Activated B cell treated with CpG ODN at 0.5 μM for 24 hours (primary cell): ENCODE measurements around the gene TDRD9. TPM values are rescaled to one million over a fixed set of nuclear protein-coding genes. Genes with fewer than 3 reads are reported as not detected.

Source experiments
- ATAC-seq: fragments of 200-7000 bp; cut with Tn5 transposase; one replicate; pipeline ENCODE4 v1.10.0; 2021; ENCODE audit warnings: low read depth, mild to moderate bottlenecking, moderate library complexity
- CTCF ChIA-PET: fragments of 350-600 bp; sonication (Branson Sonifier 250); formaldehyde crosslinking; loops from one replicate; lab custom pipeline; 2021; ENCODE audit warnings: antibody characterized with exemption; lab: Charles Lee
- POLR2A ChIA-PET: fragments of 350-600 bp; sonication (Branson Sonifier 250); formaldehyde crosslinking; loops from one replicate; lab custom pipeline; 2021; ENCODE audit warnings: antibody characterized with exemption; lab: Charles Lee
- DNase-seq: peaks from one replicate; pipeline ENCODE4 v3.0.0; 2022
- H3K27ac Mint-ChIP-seq: one replicate; pipeline ENCODE4 v1.8.0; 2020; ENCODE audit warnings: mixed read lengths
- H3K27me3 Mint-ChIP-seq: one replicate; pipeline ENCODE4 v1.8.0; 2021; ENCODE audit warnings: mixed read lengths
- H3K36me3 Mint-ChIP-seq: one replicate; pipeline ENCODE4 v1.8.0; 2021; ENCODE audit warnings: low read depth, mixed read lengths
- H3K4me1 Mint-ChIP-seq: one replicate; pipeline ENCODE4 v1.8.0; 2021; ENCODE audit warnings: mixed read lengths
- H3K4me3 Mint-ChIP-seq: one replicate; pipeline ENCODE4 v1.8.0; 2020; ENCODE audit warnings: mild to moderate bottlenecking, mixed read lengths
- H3K9me3 Mint-ChIP-seq: one replicate; pipeline ENCODE4 v1.8.0; 2020; ENCODE audit warnings: mixed read lengths
- intact Hi-C: fragments of 100-400 bp; cut with micrococcal nuclease; formaldehyde crosslinking; loops from one replicate; pipeline ENCODE4 v1.15.1; 2024
- total RNA-seq: library from RNA; stranded (reverse); gene quantifications from 2 replicates; pipeline ENCODE4 v1.2.3, GENCODE V29; 2022
- TF ChIP-seq, protein P1 (sequence below): fragments of 200-600 bp; IDR thresholded peaks from one replicate; pipeline ENCODE4 v1.8.0; 2022; ENCODE audit warnings: antibody characterized with exemption, mild to moderate bottlenecking

TDRD9 gene
- total RNA-seq, 1 donor from 2014 or later, result 3.1 TPM

DNA sequence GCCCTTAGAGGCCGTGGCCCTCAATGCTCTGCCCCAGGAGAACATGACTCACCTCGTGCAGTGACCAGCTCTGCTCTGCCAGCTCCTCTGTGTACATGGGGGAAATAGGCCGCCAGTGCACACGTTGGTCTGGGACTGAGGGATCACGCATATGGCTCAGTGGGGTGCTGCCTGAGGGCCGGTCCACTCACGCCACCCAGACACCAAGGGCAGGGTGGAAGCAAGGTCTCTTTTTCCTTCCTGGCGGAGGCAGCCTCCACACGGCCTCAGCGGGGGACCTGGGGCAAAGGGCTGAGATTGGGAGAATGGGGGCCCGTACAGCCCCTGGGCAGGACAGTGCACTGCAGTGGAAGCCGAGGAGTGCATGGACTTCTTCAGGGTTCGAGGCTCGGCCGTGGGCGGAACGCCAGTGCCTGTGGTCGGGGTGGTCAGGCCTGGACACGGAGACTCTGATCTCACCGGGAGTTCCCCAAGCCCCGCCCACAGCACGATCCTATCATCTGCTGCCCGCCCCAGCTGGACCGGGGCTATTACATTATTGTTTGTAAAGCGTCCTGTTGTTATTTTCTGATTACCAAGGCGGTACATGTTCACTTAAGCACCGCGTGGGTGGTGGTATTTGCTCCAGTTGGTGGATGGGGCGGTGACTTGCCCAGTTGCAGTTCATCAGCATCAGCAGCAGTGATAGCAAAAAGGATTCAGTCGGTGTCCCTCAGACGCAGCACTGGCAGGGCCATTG lies 38.8 kb upstream of the TDRD9 start:
- intact Hi-C loops, result no loop called here
- no peaks in the 10 kb centered on the region for H3K4me1 Mint-ChIP-seq
- POLR2A ChIA-PET, result no interaction called here
- H3K4me3 Mint-ChIP-seq, result no peak overlapping the region
- CTCF ChIA-PET, result no interaction called here
- no peaks in the 10 kb centered on the region for H3K36me3 Mint-ChIP-seq
- H3K27ac Mint-ChIP-seq, result no peak overlapping the region
- peaks cover 3% of the 10 kb centered on the region for H3K27me3 Mint-ChIP-seq
- no peak for ATAC-seq
- no peaks in the 10 kb centered on the region for H3K9me3 Mint-ChIP-seq
- TF ChIP-seq, protein P1, sequence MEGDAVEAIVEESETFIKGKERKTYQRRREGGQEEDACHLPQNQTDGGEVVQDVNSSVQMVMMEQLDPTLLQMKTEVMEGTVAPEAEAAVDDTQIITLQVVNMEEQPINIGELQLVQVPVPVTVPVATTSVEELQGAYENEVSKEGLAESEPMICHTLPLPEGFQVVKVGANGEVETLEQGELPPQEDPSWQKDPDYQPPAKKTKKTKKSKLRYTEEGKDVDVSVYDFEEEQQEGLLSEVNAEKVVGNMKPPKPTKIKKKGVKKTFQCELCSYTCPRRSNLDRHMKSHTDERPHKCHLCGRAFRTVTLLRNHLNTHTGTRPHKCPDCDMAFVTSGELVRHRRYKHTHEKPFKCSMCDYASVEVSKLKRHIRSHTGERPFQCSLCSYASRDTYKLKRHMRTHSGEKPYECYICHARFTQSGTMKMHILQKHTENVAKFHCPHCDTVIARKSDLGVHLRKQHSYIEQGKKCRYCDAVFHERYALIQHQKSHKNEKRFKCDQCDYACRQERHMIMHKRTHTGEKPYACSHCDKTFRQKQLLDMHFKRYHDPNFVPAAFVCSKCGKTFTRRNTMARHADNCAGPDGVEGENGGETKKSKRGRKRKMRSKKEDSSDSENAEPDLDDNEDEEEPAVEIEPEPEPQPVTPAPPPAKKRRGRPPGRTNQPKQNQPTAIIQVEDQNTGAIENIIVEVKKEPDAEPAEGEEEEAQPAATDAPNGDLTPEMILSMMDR, result no peak
- DNase-seq, result no peak

DNA sequence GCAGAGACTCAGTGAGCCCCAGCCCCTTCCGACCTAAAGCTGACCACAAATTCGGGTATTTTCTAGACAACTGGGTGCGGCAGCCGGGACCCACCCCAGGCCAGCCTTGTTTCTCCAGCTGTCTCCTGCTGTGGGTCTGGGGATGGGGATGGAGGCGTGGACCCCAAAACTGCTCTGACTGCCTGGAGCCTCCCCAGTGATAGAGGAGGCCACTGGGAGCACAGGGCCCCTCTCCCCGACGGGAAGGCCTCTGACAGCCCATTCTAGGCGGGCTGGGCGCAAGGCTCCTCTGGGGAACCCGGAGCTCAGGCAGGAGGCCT lies 38.2 kb upstream of the TDRD9 start:
- H3K4me3 Mint-ChIP-seq, result no peak overlapping the region
- DNase-seq (no peak), ATAC-seq (no peak)
- TF ChIP-seq, protein P1, result no peak
- ChIA-PET CTCF (no interaction called here), POLR2A (interaction anchor here (0.6 kb wide), 1 partner anchor 105 kb away, joined by 3 read pairs; no protein-coding TSS in a partner anchor)
- H3K27ac Mint-ChIP-seq, result no peak overlapping the region
- H3K4me1 Mint-ChIP-seq, result no peaks in the 10 kb centered on the region
- intact Hi-C loops, result no loop called here
- H3K27me3 Mint-ChIP-seq, result peaks cover 3% of the 10 kb centered on the region
- H3K9me3 Mint-ChIP-seq, result no peaks in the 10 kb centered on the region
- no peaks in the 10 kb centered on the region for H3K36me3 Mint-ChIP-seq

DNA sequence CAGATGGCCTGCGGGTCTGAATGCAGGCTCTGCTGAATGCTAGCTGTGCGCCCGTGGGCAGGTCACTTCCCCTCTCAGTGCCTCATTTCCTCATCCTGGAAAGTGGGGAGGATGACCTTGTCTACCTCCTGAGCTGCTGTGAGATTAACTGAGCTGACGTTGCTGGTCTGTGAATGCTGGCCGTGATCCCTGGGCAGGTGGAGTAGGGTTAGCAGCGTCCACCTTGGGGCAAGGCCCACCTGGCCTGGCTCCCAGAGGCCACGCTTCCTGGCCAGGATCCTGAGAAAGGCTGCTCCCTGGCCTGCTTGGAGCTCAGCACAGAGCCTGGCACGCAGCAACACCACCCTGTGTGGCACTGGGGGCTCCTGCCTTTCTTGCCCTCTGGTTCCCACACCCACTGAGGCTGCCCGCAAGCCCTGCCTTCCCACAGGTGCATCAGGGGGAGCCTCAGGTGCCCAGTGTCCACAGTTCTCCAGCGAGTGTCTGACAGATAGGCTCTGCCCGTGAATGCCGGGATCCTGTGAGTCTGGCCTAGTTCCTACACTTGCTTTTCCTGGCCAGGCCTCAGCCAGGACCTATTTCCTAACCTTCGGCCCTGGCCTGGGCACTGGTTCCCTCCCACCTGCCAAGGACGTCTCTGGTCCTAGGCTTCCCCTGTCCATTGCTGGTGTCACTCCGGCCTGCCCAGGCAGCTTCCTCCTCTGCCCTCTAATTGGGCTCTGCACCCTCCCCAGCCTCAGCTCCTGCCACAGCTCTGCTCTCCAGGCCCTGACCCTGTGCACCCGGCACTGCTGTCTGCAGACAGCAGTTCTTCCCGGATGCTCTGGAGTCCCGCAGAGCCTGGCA lies 37.2 kb upstream of the TDRD9 start:
- DNase-seq, result no peak
- ATAC-seq, result no peak
- Mint-ChIP-seq H3K9me3 (no peaks in the 10 kb centered on the region), H3K27ac (no peak overlapping the region), H3K36me3 (no peaks in the 10 kb centered on the region), H3K4me3 (no peak overlapping the region), H3K27me3 (peaks cover 3% of the 10 kb centered on the region), H3K4me1 (no peaks in the 10 kb centered on the region)
- POLR2A ChIA-PET, result interaction anchor here (0.6 kb wide), 1 partner anchor 635 kb away, joined by 4 read pairs; no protein-coding TSS in a partner anchor
- intact Hi-C loops, result no loop called here
- CTCF ChIA-PET, result no interaction called here
- TF ChIP-seq, protein P1, result no peak

DNA sequence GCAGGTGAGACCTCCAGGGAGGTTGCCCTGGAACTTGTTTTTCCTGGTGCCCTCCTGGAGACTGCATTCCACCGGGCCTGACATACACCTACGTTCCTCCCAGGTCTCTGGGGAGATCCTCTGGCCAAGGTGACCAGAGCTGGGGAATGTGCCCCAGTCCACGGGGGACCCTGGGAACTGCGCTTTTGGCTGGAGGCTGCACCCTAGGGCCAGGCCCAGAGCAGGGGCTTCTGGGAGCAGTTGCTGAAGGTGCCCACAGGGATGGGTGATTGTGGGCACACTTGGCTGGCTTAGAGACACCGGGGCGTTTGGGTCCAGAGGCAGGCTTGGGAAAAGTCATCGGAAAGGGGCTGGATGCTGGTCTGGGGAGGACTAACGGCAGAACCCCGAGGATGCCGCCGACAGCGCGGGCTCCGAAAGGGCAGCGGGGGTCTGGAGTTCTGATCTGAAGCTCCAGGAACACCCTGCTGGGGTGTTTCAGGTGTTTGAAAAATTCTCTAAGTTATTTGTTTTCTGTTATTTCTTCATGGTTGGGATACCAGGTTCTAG lies 36.5 kb upstream of the TDRD9 start:
- Mint-ChIP-seq H3K9me3 (no peaks in the 10 kb centered on the region), H3K27me3 (peaks cover under 1% of the 10 kb centered on the region), H3K36me3 (no peaks in the 10 kb centered on the region), H3K4me1 (no peaks in the 10 kb centered on the region), H3K27ac (no peak overlapping the region), H3K4me3 (no peak overlapping the region)
- ChIA-PET CTCF (no interaction called here), POLR2A (interaction anchor here (0.6 kb wide), 1 partner anchor 636 kb away, joined by 4 read pairs; no protein-coding TSS in a partner anchor)
- TF ChIP-seq, protein P1, result no peak
- no peak for ATAC-seq
- intact Hi-C loops, result no loop called here
- no peak for DNase-seq

DNA sequence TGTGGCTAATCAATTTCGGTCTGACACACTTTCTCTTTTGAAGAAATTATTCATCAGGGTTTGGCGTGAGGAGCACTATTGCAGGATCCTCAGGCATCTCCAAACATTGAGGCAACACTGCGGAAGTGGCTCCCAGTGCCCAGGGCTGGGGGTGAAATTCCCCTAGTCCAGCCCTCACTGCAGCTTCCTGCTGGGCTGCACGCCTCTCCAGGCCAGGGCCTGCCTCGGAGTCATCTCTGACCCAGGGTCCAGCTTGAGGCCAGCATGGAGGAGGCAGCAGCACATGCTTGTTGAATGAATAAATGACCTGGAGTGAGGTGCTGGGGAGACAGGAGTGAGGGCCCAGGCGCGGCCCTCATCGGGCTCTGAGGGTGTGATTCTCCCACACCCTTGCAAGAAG lies 36.0 kb upstream of the TDRD9 start:
- H3K9me3 Mint-ChIP-seq, result no peaks in the 10 kb centered on the region
- H3K27ac Mint-ChIP-seq, result no peak overlapping the region
- ChIA-PET POLR2A (no interaction called here), CTCF (no interaction called here)
- H3K27me3 Mint-ChIP-seq, result no peaks in the 10 kb centered on the region
- ATAC-seq (no peak), DNase-seq (no peak)
- TF ChIP-seq, protein P1, result no peak
- H3K4me1 Mint-ChIP-seq, result no peaks in the 10 kb centered on the region
- no peak overlapping the region for H3K4me3 Mint-ChIP-seq
- intact Hi-C loops, result no loop called here
- no peaks in the 10 kb centered on the region for H3K36me3 Mint-ChIP-seq
